ENCODE data around the gene NFAM1.
A peak's percentile ranks its signal among the peaks of the same experiment; 100 is the strongest.

Gene NFAM1

GRCh38 chr22:42412744-42413333 lies 19.4 kb downstream of the NFAM1 start:
- Histone ChIP-seq H3K9me3 (ENCODE audit: control insufficient read depth, insufficient read depth, low read depth, low read length) (no peaks in the 10 kb centered on the region), H3K36me3 (ENCODE audit: control insufficient read depth, insufficient read depth, low read length) (no peaks in the 10 kb centered on the region), H3K4me1 (ENCODE audit: control insufficient read depth, insufficient read depth, low read length) (peaks cover 28% of the 10 kb centered on the region), H3K27ac (ENCODE audit: low read depth, low read length) (no peak overlapping the region), H3K9ac (ENCODE audit: low read length) (peak overlapping the region; percentile 34), H3K27me3 (ENCODE audit: control insufficient read depth, insufficient read depth, low read length) (no peaks in the 10 kb centered on the region), H3K4me3 (ENCODE audit: low read depth, low read length) (no peak overlapping the region)

- Histone ChIP-seq H3K27ac (ENCODE audit: low read depth, low read length) (no peak overlapping the region), H3K36me3 (ENCODE audit: control insufficient read depth, insufficient read depth, low read length) (no peaks in the 10 kb centered on the region), H3K4me1 (ENCODE audit: control insufficient read depth, insufficient read depth, low read length) (peaks cover 23% of the 10 kb centered on the region), H3K9ac (ENCODE audit: low read length) (no peak overlapping the region), H3K9me3 (ENCODE audit: control insufficient read depth, insufficient read depth, low read depth, low read length) (no peaks in the 10 kb centered on the region), H3K4me3 (ENCODE audit: low read depth, low read length) (no peak overlapping the region), H3K27me3 (ENCODE audit: control insufficient read depth, insufficient read depth, low read length) (0 out of 2 replicates have a peak, but pooled peaks cover 4% of the 10 kb centered on the region)
Observed at GRCh38 chr22:42410708-42411107, 21.5 kb downstream of the NFAM1 start.

- Histone ChIP-seq H3K9me3 (ENCODE audit: control insufficient read depth, insufficient read depth, low read depth, low read length) (no peaks in the 10 kb centered on the region), H3K9ac (ENCODE audit: low read length) (no peak overlapping the region), H3K27me3 (ENCODE audit: control insufficient read depth, insufficient read depth, low read length) (peaks cover 11% of the 10 kb centered on the region; the same call in 1 of the 2 replicates), H3K27ac (ENCODE audit: low read depth, low read length) (no peak overlapping the region), H3K4me1 (ENCODE audit: control insufficient read depth, insufficient read depth, low read length) (peaks cover 28% of the 10 kb centered on the region), H3K4me3 (ENCODE audit: low read depth, low read length) (no peak overlapping the region), H3K36me3 (ENCODE audit: control insufficient read depth, insufficient read depth, low read length) (no peaks in the 10 kb centered on the region)
Observed at GRCh38 chr22:42408810-42409529, 23.2 kb downstream of the NFAM1 start.

- Histone ChIP-seq H3K27me3 (ENCODE audit: control insufficient read depth, insufficient read depth, low read length) (peaks cover 11% of the 10 kb centered on the region; the same call in 1 of the 2 replicates), H3K9ac (ENCODE audit: low read length) (no peak overlapping the region), H3K9me3 (ENCODE audit: control insufficient read depth, insufficient read depth, low read depth, low read length) (no peaks in the 10 kb centered on the region), H3K4me1 (ENCODE audit: control insufficient read depth, insufficient read depth, low read length) (peaks cover 25% of the 10 kb centered on the region), H3K36me3 (ENCODE audit: control insufficient read depth, insufficient read depth, low read length) (no peaks in the 10 kb centered on the region), H3K27ac (ENCODE audit: low read depth, low read length) (no peak overlapping the region), H3K4me3 (ENCODE audit: low read depth, low read length) (no peak overlapping the region)
Observed at GRCh38 chr22:42408276-42408675, 23.9 kb downstream of the NFAM1 start.

GRCh38 chr22:42404266-42404665 lies 27.9 kb downstream of the NFAM1 start:
- no peak overlapping the region for H3K27ac ChIP-seq (ENCODE audit: low read depth, low read length)
- H3K9me3 ChIP-seq (ENCODE audit: control insufficient read depth, insufficient read depth, low read depth, low read length): no peaks in the 10 kb centered on the region
- peaks cover 11% of the 10 kb centered on the region; the same call in 1 of the 2 replicates for H3K27me3 ChIP-seq (ENCODE audit: control insufficient read depth, insufficient read depth, low read length)
- H3K4me1 ChIP-seq (ENCODE audit: control insufficient read depth, insufficient read depth, low read length): peaks cover 18% of the 10 kb centered on the region; the same call in 1 of the 2 replicates
- H3K4me3 ChIP-seq (ENCODE audit: low read depth, low read length): no peak overlapping the region
- H3K9ac ChIP-seq (ENCODE audit: low read length): no peak overlapping the region
- no peaks in the 10 kb centered on the region for H3K36me3 ChIP-seq (ENCODE audit: control insufficient read depth, insufficient read depth, low read length)

- Histone ChIP-seq H3K36me3 (ENCODE audit: control insufficient read depth, insufficient read depth, low read length) (no peaks in the 10 kb centered on the region), H3K4me1 (ENCODE audit: control insufficient read depth, insufficient read depth, low read length) (peaks cover 18% of the 10 kb centered on the region; the same call in 1 of the 2 replicates), H3K27me3 (ENCODE audit: control insufficient read depth, insufficient read depth, low read length) (peaks cover 11% of the 10 kb centered on the region; the same call in 1 of the 2 replicates), H3K27ac (ENCODE audit: low read depth, low read length) (no peak overlapping the region), H3K9me3 (ENCODE audit: control insufficient read depth, insufficient read depth, low read depth, low read length) (no peaks in the 10 kb centered on the region), H3K9ac (ENCODE audit: low read length) (no peak overlapping the region), H3K4me3 (ENCODE audit: low read depth, low read length) (no peak overlapping the region)
Observed at GRCh38 chr22:42401535-42402334, 30.5 kb downstream of the NFAM1 start.

- H3K27me3 ChIP-seq (ENCODE audit: control insufficient read depth, insufficient read depth, low read length): peaks cover 8% of the 10 kb centered on the region; the same call in 1 of the 2 replicates
- H3K9me3 ChIP-seq (ENCODE audit: control insufficient read depth, insufficient read depth, low read depth, low read length): no peaks in the 10 kb centered on the region
- no peak overlapping the region for H3K4me3 ChIP-seq (ENCODE audit: low read depth, low read length)
- H3K4me1 ChIP-seq (ENCODE audit: control insufficient read depth, insufficient read depth, low read length): peaks cover 17% of the 10 kb centered on the region; the same call in 1 of the 2 replicates
- no peak overlapping the region for H3K27ac ChIP-seq (ENCODE audit: low read depth, low read length)
- no peak overlapping the region for H3K9ac ChIP-seq (ENCODE audit: low read length)
- H3K36me3 ChIP-seq (ENCODE audit: control insufficient read depth, insufficient read depth, low read length): no peaks in the 10 kb centered on the region
Observed at GRCh38 chr22:42400811-42401534, 31.2 kb downstream of the NFAM1 start.

- Histone ChIP-seq H3K9me3 (ENCODE audit: control insufficient read depth, insufficient read depth, low read depth, low read length) (no peaks in the 10 kb centered on the region), H3K9ac (ENCODE audit: low read length) (no peak overlapping the region), H3K36me3 (ENCODE audit: control insufficient read depth, insufficient read depth, low read length) (no peaks in the 10 kb centered on the region), H3K27ac (ENCODE audit: low read depth, low read length) (no peak overlapping the region), H3K27me3 (ENCODE audit: control insufficient read depth, insufficient read depth, low read length) (no peaks in the 10 kb centered on the region; the same call in 1 of the 2 replicates), H3K4me3 (ENCODE audit: low read depth, low read length) (no peak overlapping the region), H3K4me1 (ENCODE audit: control insufficient read depth, insufficient read depth, low read length) (peaks cover 13% of the 10 kb centered on the region; the same call in 1 of the 2 replicates)
Observed at GRCh38 chr22:42399315-42400271, 32.6 kb downstream of the NFAM1 start.

GRCh38 chr22:42397332-42398249 lies 34.6 kb downstream of the NFAM1 start:
- Histone ChIP-seq H3K9me3 (ENCODE audit: control insufficient read depth, insufficient read depth, low read depth, low read length) (no peaks in the 10 kb centered on the region), H3K9ac (ENCODE audit: low read length) (no peak overlapping the region), H3K36me3 (ENCODE audit: control insufficient read depth, insufficient read depth, low read length) (no peaks in the 10 kb centered on the region), H3K4me1 (ENCODE audit: control insufficient read depth, insufficient read depth, low read length) (peaks cover 7% of the 10 kb centered on the region; the same call in 1 of the 2 replicates), H3K4me3 (ENCODE audit: low read depth, low read length) (no peak overlapping the region), H3K27ac (ENCODE audit: low read depth, low read length) (no peak overlapping the region), H3K27me3 (ENCODE audit: control insufficient read depth, insufficient read depth, low read length) (no peaks in the 10 kb centered on the region)

Data from HUES6 (cell line).